Activated CD8-positive, alpha-beta memory T cell treated with anti-CD3 and anti-CD28 coated beads for 36 hours (primary cell): ENCODE measurements around the gene CDH23. TPM values are rescaled to one million over a fixed set of nuclear protein-coding genes. Genes with fewer than 3 reads are reported as not detected.

Experiments used
- CTCF ChIA-PET: fragments of 350-600 bp; sonication (Branson Sonifier 250); formaldehyde crosslinking; loops from one replicate; lab custom pipeline; 2021; ENCODE audit warnings: antibody characterized with exemption; lab: Charles Lee
- POLR2A ChIA-PET: fragments of 350-600 bp; sonication (Branson Sonifier 250); formaldehyde crosslinking; loops from one replicate; lab custom pipeline; 2021; ENCODE audit warnings: antibody characterized with exemption; lab: Charles Lee
- total RNA-seq, 2 experiments: library from RNA; stranded (reverse); gene quantifications; one replicate each; pipeline ENCODE4 v1.2.3, GENCODE V29; 2021

Gene CDH23
- total RNA-seq, 2 experiments from 2014 or later, result 0.25 to 0.55 TPM

DNA sequence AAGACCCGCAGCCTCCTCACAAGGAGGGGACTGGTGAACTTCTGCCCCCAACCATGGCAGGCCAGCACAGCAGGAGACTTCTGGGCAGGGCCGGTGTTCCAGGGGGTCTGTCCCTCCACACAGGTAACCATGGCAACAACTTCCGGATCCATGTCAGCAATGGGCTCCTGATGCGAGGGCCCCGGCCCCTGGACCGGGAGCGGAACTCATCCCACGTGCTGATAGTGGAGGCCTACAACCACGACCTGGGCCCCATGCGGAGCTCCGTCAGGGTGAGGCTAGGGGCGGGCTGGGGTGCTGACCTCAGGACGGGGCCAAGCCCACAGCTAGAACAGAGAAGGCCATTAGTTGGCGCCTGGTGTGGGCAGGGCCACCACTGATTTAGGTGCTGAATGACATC lies 328.5 kb downstream of the CDH23 start:
- POLR2A ChIA-PET, result interaction anchor here (1.7 to 3.5 kb wide), 3 partner anchors 12 to 48 kb away, joined by 5 to 18 read pairs (median 10); partner anchors contain the start of gene VSIR
- CTCF ChIA-PET, result interaction anchor here (1.1 to 11.6 kb wide), 11 partner anchors 11 to 119 kb away, joined by 3 to 86 read pairs (median 12); partner anchors contain the start of gene VSIR

DNA sequence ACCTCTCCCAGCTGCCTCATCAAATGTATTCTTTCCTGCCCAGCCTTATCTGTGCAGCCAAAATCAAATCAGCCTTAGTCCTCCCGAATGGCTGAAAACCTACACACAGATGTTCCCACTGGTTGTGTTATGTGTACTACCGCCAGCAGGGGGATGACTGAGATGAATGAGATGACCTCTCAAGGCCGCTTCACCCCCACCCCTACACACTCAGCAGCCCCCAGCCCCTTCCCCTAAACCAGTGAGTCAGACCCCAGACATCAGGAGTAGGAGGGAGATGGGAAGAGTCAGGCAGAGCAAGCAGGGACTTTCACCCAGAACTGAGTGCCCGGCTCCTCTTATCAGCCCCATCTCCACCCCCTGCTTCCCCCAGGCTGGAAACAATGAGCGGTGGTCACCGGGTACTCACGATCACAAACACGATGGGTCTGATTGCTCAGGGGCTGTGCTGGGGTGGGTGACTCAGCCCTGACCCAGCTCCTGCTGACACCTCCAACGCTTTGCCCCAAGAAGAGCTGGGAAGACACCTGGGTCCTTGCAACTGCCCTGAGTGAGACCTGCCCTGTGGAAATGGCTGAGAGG lies 329.4 kb downstream of the CDH23 start:
- ChIA-PET POLR2A (interaction anchor here (0.7 to 3.5 kb wide), 8 partner anchors 9 to 50 kb away, joined by 3 to 18 read pairs (median 4); partner anchors contain the start of gene VSIR), CTCF (interaction anchor here (0.8 to 11.6 kb wide), 13 partner anchors 9 to 85 kb away, joined by 3 to 86 read pairs (median 6); partner anchors contain the start of gene VSIR)

DNA sequence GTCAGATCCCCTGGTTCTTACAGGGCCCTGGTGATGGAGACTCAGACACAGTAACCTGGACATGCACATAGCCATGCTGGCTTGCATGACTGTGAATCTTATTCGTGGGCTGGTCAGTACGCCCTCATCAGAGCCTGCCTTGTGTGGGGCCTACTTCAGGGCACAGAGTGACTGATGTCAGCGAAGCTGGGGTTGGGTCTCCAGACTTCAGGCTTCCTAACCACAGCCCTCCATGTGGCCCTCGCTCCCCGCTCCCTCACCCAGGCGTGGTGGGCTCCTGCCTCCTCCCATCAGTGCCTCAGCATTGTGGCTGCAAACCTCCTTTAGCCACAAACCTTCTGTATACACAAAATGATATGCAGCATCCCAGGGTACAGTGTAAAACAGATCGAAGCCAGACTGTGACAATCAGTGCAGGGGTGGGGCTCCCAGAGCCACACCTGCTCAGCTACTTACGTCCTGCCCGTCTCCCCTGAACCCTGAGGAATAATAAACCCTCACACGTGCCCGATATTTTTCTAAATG lies 329.9 kb downstream of the CDH23 start:
- POLR2A ChIA-PET, result interaction anchor here (0.7 to 3.5 kb wide), 8 partner anchors 9 to 49 kb away, joined by 3 to 18 read pairs (median 4); partner anchors contain the start of gene VSIR
- CTCF ChIA-PET, result interaction anchor here (1.3 to 11.6 kb wide), 11 partner anchors 9 to 47 kb away, joined by 3 to 86 read pairs (median 12); partner anchors contain the start of gene VSIR

DNA sequence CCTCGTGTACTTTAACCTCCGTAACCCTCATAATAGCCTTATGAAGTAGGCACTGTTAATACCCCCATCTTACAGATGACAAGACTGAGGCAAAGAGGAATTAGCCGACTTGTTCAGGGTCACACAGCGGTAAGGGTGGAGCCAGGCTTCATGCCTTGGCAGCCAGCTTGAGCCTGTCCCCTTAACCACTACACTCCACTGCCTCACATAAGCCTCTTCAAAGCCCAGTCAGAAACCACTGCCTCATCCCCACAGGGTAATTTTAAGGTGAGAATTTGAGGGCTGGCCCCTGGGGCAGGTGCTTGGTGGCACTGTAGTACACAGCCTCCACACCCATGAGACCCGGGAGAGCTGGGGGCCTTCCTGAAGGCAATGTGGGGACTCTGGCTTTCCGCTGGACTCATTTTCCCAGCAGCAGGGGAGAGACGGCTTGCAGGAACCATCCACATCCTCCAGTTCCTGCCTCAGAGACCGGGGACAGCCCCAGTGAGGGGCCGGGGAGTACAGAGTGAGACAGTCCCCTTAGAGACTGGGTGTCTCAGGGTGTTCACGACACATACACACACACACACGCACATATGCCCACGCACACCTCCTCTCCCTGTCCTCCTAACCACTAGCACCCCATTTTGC lies 330.5 kb downstream of the CDH23 start:
- ChIA-PET CTCF (interaction anchor here (1.3 to 11.6 kb wide), 11 partner anchors 9 to 46 kb away, joined by 3 to 86 read pairs (median 12); partner anchors contain the start of gene VSIR), POLR2A (interaction anchor here (1.2 to 3.5 kb wide), 9 partner anchors 10 to 46 kb away, joined by 3 to 18 read pairs (median 5); partner anchors contain the start of gene VSIR)

DNA sequence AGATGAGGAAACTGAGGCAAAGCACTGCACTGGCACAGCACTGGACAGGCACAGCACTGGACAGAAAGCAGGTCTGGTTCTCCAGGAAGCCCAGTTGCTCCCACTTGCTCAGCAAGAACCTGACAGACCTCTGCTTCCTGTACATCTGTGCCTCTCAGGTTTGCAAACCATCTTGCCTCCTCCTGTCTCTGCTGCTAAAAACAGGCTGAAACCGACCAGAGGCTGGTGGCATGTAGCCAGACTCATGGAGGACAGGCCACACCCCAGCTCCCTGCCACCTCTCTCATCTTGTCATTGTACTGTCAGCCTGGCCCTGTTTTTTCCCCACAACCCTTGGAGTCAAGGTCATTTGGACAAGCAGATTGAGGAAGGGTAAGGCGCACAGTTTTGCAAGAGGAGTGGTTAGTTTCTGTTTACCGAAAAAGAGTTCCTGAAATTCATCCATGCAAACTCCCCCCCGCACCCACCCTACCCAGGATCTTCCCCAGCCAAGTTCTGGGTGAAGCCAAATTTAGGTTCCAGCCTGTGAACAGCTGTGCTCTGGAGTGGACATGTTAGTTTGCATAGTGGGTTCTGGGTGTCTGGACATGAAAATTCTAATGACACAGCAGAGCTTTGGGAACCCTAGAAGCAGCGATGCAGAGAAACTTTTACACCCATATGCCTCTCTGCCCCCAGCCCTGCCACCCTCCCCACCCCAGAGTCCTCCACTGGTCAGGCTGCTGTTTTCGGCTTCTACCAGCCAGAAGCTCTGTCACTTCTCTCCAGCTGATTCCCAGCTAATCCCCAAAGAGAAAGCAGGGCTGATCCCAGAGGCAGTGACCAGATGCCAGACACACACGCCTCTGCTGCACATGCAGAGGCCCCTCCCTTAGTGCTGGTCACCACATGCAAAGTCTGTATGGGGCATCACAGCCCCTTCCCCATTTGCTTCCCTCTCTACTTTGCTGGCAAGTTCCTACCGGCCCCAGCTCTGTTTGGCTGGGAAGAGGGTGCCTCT lies 331.3 kb downstream of the CDH23 start:
- ChIA-PET CTCF (interaction anchor here (0.9 to 11.6 kb wide), 11 partner anchors 8 to 45 kb away, joined by 3 to 86 read pairs (median 12); partner anchors contain the start of gene VSIR), POLR2A (interaction anchor here (1.0 to 3.5 kb wide), 7 partner anchors 9 to 45 kb away, joined by 3 to 12 read pairs (median 4); partner anchors contain the start of gene VSIR)

DNA sequence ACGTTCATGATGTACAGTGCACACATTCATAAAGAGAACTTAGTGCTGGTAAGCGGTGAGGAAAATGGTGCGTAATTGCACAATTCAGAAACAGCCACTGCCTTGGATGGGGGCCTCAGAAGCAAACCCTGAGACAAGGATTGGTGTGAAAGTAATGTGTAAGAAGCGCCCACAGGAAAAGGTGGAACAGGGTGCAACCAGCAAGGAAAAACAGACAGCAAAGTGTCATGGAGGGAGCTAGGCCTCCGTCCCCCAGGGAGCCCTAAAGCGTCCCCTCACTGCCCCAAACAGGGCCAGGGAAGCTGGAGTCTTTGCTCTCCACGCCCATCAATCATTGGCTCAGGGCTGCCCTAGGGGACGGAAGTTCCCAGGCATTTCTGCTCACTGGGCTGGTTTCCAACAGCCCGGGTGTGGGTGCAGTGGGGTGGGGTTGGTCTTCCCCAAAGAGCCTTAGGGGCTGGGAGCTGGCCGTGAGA lies 332.5 kb downstream of the CDH23 start:
- POLR2A ChIA-PET, result interaction anchor here (0.9 to 2.0 kb wide), 6 partner anchors 13 to 44 kb away, joined by 3 to 12 read pairs (median 5); partner anchors contain the start of gene VSIR

DNA sequence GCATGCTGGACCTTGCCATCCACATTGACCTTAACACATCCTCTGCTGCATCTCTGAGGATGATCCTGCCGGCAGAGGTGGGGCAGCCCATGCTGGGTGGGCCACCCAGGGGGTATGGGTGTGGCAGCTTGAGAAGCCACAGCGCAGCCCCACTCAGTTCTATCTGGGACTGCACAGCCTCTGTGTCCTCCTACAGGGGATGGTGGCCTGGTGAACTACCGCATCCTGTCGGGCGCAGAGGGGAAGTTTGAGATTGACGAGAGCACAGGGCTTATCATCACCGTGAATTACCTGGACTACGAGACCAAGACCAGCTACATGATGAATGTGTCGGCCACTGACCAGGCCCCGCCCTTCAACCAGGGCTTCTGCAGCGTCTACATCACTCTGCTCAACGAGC lies 335.1 kb downstream of the CDH23 start:
- CTCF ChIA-PET, result interaction anchor here (1.0 to 11.6 kb wide), 5 partner anchors 11 to 41 kb away, joined by 3 to 86 read pairs (median 5); partner anchors contain the start of gene VSIR
- POLR2A ChIA-PET, result interaction anchor here (1.5 to 2.9 kb wide), 2 partner anchors 17 to 41 kb away, joined by 4 to 12 read pairs; partner anchors contain the start of gene VSIR

More for the DNA sequence above, 332.5 kb downstream of the CDH23 start:
- CTCF ChIA-PET, result interaction anchor here (1.2 to 11.6 kb wide), 5 partner anchors 13 to 44 kb away, joined by 4 to 86 read pairs (median 12); partner anchors contain the start of gene VSIR

DNA sequence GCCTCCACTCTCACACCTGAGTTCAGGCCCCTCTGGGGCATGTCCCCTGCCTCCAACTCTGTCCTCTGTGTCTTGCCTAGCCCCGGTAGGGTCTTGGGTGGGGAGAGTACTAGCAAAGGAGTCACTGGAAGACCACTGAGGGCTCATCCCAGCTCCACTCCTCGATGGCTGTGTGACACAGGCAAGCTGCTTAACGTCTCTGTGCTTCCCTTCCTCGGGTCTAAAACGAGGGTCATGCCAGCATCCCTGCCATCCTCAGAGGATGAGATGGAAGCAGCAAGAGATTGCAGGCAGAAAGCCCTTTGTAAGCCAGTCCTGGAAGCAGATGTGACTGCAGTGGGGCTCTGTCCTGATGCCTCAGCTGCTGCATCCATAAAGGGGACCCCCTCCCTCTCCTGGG lies 338.1 kb downstream of the CDH23 start:
- POLR2A ChIA-PET, result interaction anchor here (1.7 to 2.4 kb wide), 2 partner anchors 14 to 38 kb away, joined by 7 to 9 read pairs; partner anchors contain the start of gene VSIR
- CTCF ChIA-PET, result interaction anchor here (1.9 to 3.4 kb wide), 2 partner anchors 8 to 38 kb away, joined by 6 to 13 read pairs; partner anchors contain the start of gene VSIR

DNA sequence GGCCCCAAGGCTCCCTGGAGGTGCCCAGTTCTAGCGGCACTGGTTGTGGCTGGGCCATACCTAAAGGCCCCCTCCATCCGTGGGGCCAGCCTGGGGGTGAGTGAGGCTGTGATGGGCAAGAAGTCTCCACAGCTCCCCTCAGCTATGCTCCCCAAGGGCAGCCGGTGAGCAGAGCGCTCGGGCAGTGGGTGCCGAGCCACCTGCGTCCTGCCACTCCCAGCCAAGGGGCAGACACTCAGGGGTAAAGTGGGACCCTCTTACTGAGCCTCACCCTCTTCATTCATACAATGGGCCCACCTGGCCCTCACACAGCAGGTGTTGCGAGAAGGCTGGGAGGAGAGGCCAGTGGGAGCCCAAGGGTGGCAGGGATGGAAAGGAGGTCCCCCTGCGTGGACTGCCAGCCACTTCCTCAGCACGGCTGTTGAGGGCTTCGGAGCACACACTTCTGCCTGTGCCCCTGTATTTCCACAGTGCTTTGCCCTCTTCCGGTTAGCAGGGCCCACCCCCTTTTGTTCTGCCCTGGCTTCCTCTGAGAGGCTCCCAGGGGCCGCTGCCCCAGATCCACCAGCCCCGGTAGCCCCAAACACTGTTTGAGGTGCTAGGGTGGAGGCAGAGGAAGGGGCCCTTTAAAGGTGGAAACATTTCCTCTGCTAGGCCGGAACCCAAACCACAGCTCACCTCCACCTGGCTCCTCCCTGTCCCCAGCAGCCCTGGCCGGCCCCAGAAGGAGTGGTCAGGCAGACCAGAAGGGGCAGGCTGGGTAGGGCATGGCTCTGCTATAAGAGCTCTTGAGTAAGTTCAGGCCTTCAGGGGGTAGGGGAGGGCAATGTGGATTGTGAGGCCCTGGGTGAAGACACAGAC lies 339.2 kb downstream of the CDH23 start:
- ChIA-PET POLR2A (interaction anchor here (1.7 to 2.4 kb wide), 3 partner anchors 9 to 37 kb away, joined by 7 to 10 read pairs (median 9); partner anchors contain the start of gene VSIR), CTCF (interaction anchor here (0.6 to 3.4 kb wide), 5 partner anchors 10 to 605 kb away, joined by 4 to 13 read pairs (median 5); partner anchors contain the start of gene VSIR)

DNA sequence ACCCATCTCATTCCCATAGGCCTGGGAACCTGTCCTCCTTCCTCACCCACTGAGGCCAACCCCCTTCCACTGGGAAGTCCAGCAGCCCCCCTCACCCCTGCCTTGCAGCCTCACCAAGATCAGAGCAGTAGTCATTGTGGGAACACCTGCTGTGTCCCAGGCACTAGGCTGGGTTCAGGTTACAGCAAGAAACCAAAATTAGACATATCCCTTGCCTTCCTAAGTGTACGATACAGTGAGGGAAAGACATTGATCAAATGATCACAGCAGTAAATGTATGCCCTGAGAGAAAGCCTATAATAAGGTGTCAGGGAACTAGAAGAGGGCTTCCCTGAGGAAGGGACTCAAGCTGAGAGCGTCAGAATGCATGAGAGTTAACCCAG lies 339.8 kb downstream of the CDH23 start:
- ChIA-PET CTCF (interaction anchor here (0.6 to 3.4 kb wide), 4 partner anchors 10 to 606 kb away, joined by 4 to 13 read pairs (median 5); no protein-coding TSS in a partner anchor), POLR2A (interaction anchor here (1.1 to 2.4 kb wide), 3 partner anchors 10 to 21 kb away, joined by 3 to 10 read pairs (median 7); no protein-coding TSS in a partner anchor)

DNA sequence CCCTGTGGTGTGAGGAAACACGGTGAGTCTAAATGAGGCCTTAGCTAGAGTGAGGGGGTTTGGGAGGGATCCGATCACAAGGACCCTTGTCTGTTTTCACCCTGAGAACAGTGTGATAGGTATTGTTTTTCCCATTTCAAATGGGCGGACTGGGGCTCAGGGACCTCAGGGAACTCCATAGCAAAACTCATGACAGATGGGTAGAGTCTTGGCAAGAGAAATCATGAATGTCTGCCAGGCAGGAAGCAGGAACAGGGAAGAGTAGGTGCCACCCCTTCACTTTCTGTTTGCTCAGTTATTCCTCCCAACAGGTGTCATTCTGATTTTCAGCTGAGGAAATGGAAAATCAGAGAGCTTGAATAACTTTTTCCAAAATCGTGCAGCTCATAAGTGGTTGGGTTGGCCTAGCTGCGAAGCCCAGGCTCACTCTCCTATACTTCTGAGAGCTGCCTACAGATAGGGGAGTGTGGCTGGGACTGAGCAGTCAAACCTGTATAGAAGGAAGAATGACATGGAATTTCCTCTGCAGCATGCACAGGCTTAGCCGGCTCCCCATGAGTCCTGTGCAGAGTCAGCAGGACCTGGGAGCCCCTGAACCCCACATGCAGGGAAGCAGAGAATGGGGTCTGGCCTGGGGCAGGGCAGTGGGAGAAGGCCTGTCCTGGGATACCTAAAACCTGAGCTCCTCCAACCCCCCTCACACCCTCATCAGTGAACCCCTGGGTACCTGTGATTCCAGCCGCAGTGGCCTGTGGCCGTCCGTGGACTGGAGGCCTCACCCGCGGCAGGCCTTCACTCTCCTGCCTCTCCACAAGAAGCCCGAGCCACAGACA lies 340.5 kb downstream of the CDH23 start:
- ChIA-PET CTCF (interaction anchor here (1.2 to 3.4 kb wide), 4 partner anchors 11 to 37 kb away, joined by 4 to 13 read pairs (median 5); no protein-coding TSS in a partner anchor), POLR2A (interaction anchor here (0.6 to 2.3 kb wide), 4 partner anchors 11 to 30 kb away, joined by 3 to 10 read pairs (median 3); no protein-coding TSS in a partner anchor)

DNA sequence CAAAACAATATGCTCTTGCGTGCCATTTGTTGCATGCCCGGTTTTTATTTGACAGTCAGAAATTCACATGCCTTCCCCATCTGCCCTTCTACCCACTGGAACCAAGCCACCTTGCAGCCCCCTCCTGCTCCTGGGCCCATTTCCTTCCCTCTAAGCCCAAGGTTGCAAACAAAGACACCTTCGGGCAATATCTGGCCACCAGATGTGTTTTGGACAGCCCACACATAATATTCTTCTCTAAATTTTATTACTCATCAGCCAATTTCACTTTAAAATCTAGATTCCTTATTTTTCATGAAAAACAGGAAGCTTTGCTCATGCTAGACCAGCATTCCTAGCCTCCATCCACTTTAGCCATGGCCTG lies 341.1 kb downstream of the CDH23 start:
- ChIA-PET POLR2A (interaction anchor here (0.6 to 2.3 kb wide), 3 partner anchors 11 to 29 kb away, joined by 3 to 10 read pairs (median 3); no protein-coding TSS in a partner anchor), CTCF (interaction anchor here (0.7 to 2.2 kb wide), 3 partner anchors 9 to 36 kb away, joined by 4 to 5 read pairs (median 4); no protein-coding TSS in a partner anchor)

DNA sequence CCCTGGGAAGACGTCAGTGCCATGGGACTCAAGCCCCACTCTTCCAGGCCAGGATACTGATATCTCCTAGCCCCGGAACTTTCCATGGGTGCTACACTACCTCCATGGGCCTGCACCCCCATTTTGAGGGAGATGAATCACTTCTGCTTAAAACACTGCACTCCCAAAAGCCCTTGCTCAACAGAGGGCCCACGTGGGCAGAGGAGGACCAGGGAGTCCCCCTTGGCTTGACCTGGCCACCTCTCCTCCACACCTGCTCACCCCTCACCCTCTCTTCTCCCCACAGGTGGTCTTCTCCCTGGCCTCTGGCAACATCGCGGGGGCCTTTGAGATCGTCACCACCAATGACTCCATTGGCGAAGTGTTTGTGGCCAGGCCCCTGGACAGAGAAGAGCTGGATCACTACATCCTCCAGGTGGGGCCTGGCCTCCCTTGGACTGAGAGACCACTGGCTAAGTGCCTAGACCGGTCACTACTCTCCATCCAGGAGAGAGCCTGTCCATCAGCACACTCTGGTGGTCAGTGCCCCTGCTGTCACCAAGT lies 342.7 kb downstream of the CDH23 start:
- ChIA-PET CTCF (interaction anchor here (1.3 to 4.7 kb wide), 5 partner anchors 9 to 34 kb away, joined by 3 to 29 read pairs (median 4); partner anchors contain the start of gene VSIR), POLR2A (no interaction called here)

DNA sequence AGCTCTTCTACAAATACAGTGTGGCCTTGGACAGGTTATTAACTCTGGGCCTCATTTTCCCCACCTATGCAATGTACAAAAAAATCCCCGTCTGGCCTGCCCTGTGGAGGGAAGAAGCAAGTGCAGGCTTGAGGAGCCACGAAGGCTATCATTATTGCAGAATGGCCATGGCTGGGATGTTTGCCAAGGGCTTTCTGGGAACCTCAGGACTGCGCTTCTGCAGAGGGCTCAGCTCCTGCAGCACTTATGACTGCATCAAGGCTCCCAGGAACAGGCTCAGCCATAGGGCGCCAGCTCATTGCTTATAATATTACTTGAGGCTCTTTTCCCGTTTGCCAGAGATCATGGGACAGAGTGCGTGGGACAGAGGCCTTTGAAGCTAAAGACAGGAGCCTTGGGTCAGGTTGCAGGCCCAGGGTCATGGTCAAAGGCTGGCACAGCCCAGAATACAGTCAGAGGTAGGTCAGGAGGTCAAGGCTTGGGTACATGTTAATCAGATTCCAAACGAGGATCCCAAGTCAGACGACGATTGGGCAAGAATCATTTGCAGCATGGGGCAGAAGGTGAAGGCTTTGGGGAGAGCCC lies 343.4 kb downstream of the CDH23 start:
- ChIA-PET CTCF (interaction anchor here (1.3 to 4.7 kb wide), 4 partner anchors 8 to 33 kb away, joined by 3 to 29 read pairs (median 10); partner anchors contain the start of gene VSIR), POLR2A (no interaction called here)
